GM21576 (cell line): Measurements from ENCODE around the gene IGF2BP3.
"Not testable (repeated sequence)": the region's sequence is repeated elsewhere in the genome, so short reads cannot be mapped to it uniquely, and the experiment has no call there.

Source experiments
- ATAC-seq: cut with Tn5 transposase; IDR thresholded peaks from one replicate; pipeline ENCODE4 v1.9.1; 2021; ENCODE audit warnings: mild to moderate bottlenecking, moderate library complexity; ENCODE audit not compliant: unreplicated experiment

Gene IGF2BP3

GRCh38 chr7:23470330-23471105 lies at the start of gene IGF2BP3:
Gene IGF2BP3, minus strand, starts transcription at chr7:23470491. Its CDS starts 381 bp downstream, at chr7:23470110.
- ATAC-seq: no peak

- ATAC-seq: no peak
Measured at GRCh38 chr7:23514755-23515154, 44.5 kb upstream of the IGF2BP3 start.

GRCh38 chr7:23513746-23514145 lies 43.5 kb upstream of the IGF2BP3 start:
- ATAC-seq: not testable (repeated sequence)

DNA sequence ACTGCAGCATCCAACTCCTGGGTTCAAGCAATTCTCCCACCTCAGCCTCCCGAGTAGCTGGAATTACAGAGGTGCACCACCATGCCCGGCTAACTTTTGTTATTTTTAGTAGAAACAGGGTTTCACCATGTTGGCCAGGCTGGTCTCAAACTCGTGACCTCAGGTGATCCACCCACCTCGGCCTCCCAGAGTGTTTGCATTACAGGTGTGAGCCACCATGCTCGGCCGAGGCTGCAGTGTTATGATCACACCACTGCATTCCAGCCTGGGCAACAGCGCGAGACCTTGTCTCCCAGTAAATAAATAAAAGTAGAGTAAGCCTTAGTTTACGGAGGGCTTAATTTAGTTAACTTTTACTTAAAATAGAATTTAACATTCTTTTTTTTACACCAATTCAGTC lies 23.7 kb upstream of the IGF2BP3 start:
- ATAC-seq: no peak

DNA sequence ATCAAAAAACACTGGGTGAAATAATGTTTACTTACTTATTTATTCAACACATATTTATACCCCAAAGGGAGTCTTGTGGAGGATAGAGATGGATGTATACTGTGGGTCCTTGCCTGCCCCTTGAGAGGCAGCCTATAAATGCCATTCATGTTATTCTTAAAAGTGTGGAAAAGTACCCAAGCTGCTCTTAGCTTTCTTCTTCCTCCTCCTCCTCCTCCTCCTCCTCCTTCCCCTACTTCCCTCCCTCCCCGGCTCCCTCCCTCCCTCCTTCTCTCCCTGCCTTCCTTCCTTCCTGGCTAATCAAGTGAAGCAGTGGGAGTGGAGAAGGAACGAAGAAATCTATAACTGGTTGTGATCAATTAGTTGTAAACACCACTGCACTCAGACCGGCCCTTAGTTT lies 21.2 kb upstream of the IGF2BP3 start:
- ATAC-seq: no peak

DNA sequence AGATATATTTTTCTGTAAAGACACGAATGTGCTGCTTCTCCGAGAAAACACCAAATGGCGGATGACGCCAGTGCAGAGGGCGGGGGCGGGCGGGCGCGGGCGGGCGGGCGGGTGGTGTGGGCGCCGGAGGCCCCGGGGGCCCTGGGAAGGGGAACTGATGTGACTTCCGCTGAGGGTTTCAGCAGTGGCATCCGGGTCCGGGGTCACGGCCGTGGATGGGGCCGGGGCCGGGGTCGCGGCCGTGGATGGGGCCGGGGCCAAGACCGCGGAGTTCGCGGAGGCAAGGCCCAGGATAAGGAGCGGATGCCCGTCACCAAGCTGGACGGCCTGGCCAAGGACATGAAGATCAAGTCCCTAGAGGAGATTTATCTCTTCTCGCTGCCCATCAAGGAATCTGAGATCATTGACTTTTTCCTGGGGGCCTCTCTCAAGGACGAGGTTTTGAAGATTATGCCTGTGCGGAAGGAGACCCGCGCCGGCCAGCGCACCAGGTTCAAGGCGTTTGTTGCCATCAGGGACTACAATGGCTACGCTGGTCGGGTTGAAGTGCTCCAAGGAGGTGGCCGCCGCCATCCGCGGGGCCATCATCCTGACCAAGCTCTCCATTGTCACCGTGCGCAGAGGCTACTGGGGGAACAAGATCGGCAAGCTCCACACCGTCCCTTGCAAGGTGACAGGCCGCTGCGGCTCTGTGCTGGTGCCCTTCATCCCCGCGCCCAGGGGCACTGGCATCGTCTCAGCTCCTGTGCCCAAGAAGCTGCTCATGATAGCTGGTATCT lies 20.3 kb upstream of the IGF2BP3 start:
- peak; percentile 74 for ATAC-seq

DNA sequence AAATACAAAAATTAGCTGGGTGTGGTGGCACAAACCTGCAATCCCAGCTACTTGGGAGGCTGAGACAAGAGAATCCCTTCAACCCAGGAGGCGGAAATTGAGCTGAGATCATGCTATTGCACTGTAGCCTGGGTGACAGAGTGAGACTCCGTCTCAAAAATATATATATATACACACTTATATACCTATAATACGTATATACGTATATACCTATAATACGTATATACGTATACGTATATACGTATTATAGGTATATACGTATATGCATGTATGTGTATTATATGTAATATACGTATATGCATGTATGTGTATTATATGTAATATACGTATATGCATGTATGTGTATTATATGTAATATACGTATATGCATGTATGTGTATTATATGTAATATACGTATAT lies 18.4 kb upstream of the IGF2BP3 start:
- not testable (repeated sequence) for ATAC-seq

DNA sequence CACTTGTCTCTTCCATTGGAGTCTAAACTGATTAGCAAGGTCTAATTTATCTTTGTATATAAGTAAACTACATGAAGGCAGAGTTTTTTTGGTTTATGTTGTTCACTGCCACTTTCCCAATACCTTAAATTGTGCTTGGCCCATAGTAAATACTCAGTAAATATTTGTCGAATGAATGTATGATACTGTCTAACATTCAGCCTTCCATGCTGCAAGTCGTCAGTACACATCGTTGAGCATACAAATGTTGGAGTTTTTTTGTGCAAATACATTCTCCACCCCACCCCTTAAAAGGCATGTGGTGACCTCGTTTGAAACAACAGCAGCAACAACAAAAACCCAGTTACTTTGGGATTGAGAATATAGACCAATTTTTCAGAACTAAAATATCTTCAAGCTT lies 17.4 kb upstream of the IGF2BP3 start:
- ATAC-seq: no peak

DNA sequence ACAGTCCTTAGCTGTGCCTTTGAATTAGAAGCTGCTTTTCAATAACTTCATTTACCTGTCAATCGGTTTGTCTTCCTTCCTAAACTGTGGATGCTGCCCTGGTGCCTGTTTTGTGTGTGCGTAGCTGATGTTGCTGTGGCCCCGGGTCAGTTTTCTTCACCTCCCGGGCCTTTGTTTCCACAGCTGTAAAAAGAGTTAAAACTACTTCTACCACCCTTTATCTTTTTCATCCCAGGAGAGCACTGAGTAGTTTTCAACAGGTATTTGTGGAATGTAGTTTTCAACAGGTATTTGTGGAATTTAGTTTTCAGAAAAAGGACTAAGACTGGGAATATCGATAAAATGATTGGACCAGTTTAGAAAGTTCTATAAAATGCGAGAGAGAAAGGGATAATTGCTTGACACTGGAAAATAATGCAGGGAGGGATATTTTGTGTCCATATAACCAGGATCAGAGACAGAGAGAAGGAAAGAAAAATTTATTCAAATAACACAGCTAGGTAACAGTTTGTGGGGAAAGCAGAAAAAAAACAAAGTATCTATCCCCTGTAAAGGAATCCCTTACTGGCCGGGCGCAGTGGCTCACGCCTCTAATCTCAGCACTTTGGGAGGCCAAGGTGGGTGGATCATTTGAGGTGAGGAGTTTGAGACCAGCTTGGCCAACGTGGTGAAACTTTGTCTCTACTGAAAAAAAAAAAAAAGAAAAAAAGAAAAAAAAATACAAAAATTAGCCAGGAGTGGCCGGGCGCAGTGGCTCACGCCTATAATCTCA lies 15.9 kb upstream of the IGF2BP3 start:
- no peak for ATAC-seq

- ATAC-seq: no peak
Measured at GRCh38 chr7:23482686-23483085, 12.4 kb upstream of the IGF2BP3 start.

DNA sequence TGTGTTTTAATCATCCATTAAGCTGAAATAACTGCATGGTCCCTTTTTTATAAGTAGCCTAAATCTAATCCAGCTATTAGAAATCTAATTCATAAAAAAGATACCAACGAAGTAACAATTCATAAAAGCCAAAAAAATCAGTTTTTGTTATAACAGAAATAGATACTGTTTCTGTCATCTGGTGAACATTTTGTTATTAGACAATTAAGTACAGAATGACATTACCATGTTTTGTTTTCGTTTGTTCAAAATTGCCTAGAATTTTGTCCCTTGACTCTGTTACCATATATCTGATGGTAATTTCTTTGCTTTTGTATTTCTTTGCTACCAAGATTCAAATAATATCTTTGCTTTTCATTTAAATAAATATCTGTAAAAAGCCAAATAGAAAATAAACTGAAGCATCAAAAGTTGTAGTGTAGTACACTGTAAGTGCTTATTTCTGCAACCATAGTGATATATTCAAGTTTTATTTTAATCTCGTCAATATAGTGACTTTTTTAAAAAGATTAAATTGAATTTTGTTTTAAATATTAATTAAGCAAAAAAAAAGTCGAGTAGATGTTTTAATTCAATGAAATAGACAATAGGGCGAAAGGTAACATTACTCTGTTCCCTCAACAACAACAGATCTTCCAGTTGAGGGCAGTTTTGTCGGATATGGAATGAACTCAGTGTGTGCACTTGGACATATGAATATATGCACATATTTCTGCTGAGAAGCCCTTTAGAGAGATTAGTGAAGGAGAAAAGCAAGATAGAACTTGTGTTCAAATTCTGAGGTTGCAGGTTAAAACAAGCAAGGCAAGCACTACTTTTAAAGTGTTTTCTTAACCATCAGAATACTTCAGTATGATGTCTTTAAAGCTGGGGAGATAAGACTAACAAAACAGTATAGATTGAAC lies 7.9 kb upstream of the IGF2BP3 start:
- ATAC-seq: no peak

- no peak for ATAC-seq
Measured at GRCh38 chr7:23477157-23477499, 6.8 kb upstream of the IGF2BP3 start.

DNA sequence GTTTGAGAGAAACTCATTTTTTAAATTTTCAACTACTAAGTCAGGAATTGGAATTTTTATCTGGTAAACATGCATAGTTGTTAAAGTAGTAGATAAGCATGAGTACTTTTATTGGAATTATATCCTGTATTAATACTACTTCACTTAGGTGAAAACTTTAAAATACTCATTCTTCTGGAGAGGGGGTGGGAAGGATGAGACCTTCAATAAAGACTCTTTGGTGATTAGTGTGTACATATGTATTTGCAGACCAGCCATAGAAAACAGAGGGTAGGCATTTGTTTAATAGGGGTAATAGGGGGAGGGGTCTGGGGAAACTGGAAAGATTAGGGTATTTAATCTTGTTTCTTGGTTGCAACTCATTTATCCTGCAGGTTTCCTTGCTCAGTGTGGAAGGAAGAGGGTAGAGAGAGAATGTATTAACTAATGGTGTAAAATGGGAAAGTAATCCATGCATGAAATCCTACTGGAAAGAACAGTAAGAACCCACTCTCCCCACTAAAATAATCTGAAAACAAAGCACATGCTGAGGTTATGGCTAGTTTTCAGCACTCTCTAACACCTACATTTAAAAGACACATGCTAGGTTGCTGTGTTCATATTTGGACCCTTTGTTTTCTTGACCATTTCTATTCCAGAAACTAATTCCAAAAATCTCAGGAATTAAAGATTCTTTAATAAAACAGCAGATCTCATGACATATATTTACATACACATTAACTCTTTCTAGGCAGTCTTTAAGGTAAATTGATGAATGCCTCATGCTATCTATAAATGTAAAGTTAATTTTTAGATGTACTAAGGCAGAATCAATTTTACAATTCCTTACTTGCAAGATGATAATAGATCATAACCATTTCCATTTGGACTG lies 6.2 kb upstream of the IGF2BP3 start:
- no peak for ATAC-seq

- ATAC-seq: no peak
Measured at GRCh38 chr7:23475576-23475839, 5.2 kb upstream of the IGF2BP3 start.

GRCh38 chr7:23474829-23475575 lies 4.7 kb upstream of the IGF2BP3 start:
- no peak for ATAC-seq

- ATAC-seq: peak; percentile 67
Measured at GRCh38 chr7:23474094-23474828, 4.0 kb upstream of the IGF2BP3 start.

DNA sequence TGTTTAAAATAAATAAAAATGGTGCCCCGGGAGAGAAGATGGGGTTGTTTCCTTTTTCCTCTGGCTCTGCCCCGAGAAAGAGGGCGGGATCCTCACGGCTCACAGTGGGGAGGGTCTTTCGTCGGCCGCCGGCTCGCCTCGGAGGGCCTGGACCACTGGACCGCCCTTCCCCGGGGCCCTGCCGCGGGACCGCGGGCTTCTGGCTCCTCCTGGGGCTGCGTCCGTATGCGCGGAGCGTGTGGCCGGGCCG lies 3.5 kb upstream of the IGF2BP3 start:
- ATAC-seq: no peak

GRCh38 chr7:23472956-23473843 lies 2.9 kb upstream of the IGF2BP3 start:
- no peak for ATAC-seq
